ENCODE data around the gene TOR4A. TPM values are rescaled to one million over a fixed set of nuclear protein-coding genes. Genes with fewer than 3 reads are reported as not detected.

TOR4A gene
- total and polyA plus RNA-seq, 9 of the 15 experiments (the other 6 are each of a cell fraction or from before 2014, with no cell fraction given), result 3.9 to 49.2 (median 8.8) TPM

- CTCF ChIA-PET (ENCODE audit: low intra/inter-chr PET ratio), result no interaction called here
- H3K27ac ChIP-seq (ENCODE audit: extremely low read depth, low read depth, low read length), result no peak overlapping the region
- in situ Hi-C loops (cut with MboI), result no loop called here
Measured at GRCh38 chr9:137299203-137299565, 21.7 kb downstream of the TOR4A start.

More at GRCh38 chr9:137299203-137299565, 21.7 kb downstream of the TOR4A start:
- H3K4me2 ChIP-seq (ENCODE audit: insufficient read depth, low read length), result no peak overlapping the region; the same call in 1 of the 2 replicates
- intact Hi-C loops (cut with micrococcal nuclease), result no loop called here
- peaks cover 8% of the 10 kb centered on the region; the same call in 1 of the 3 replicates for H3K36me3 ChIP-seq (ENCODE audit: control insufficient read depth, insufficient read depth, low read length)
- TF ChIP-seq ZBTB1 (CRISPR knock-in tag; IDR thresholded peaks at IDR 0.05; ENCODE audit: borderline replicate concordance, low read depth) (0 out of 2 replicates have a peak, but pooled peaks have one; percentile 27), ZNF436 (CRISPR knock-in tag; IDR thresholded peaks at IDR 0.05) (no peak), TFAP4 (CRISPR knock-in tag; IDR thresholded peaks at IDR 0.05; ENCODE audit: borderline replicate concordance) (peak; percentile 18; the same call in 1 of the 2 replicates)
- H3K4me1 ChIP-seq (replicated peaks in 1 of 2; ENCODE audit: control insufficient read depth in 2 of 2, insufficient read depth in 2 of 2, low read length in 2 of 2), result peaks cover 31 to 79% of the 10 kb centered on the region in 2 experiments
- FAIRE-seq, result no peak
- 44% methylated on average over 10 of the region's 10 CpGs for WGBS (ENCODE audit: insufficient coverage, low coverage, missing lambda C conversion rate)
- no peak overlapping the region for H2AFZ ChIP-seq (ENCODE audit: low read depth, low read length)
- POLR2A ChIA-PET, result interaction anchor here (0.6 to 1.2 kb wide), 10 partner anchors 9 to 253 kb away, joined by 3 to 4 read pairs (median 3); partner anchors contain the start of genes MRPL41 and TUBB4B
- H3K4me3 ChIP-seq, result no peak overlapping the region
- no peaks in the 10 kb centered on the region for H3K27me3 ChIP-seq (ENCODE audit: control insufficient read depth in 2 of 2, insufficient read depth in 2 of 2, low read length in 2 of 2)
- H3K9me3 ChIP-seq (replicated peaks; ENCODE audit: control insufficient read depth, insufficient read depth, low read depth, low read length), result 0 out of 2 replicates have a peak, but pooled peaks cover 1% of the 10 kb centered on the region
- peaks cover 28% of the 10 kb centered on the region for H3K79me2 ChIP-seq (ENCODE audit: control insufficient read depth, insufficient read depth, low read length)
- H4K20me1 ChIP-seq (replicated peaks; ENCODE audit: control insufficient read depth, insufficient read depth, low read length), result peaks cover 10% of the 10 kb centered on the region
- peak in 1 of 4 experiments; percentile 26 for DNase-seq (ENCODE audit: extremely low read depth in 1 of 4, low spot score in 3 of 4)
- BruUV-seq (replicated peaks), result no TSS peak
- ATAC-seq, result no peak
- peak overlapping the region in 1 of 2 experiments; percentile 82; a peak in 2 of 4 replicates for H3K9ac ChIP-seq (ENCODE audit: insufficient read depth in 1 of 2, low read depth in 2 of 2, low read length in 2 of 2)
- H3K9me1 ChIP-seq (ENCODE audit: control insufficient read depth, insufficient read depth, low read length), result no peaks in the 10 kb centered on the region
